GM19043 (cell line): ENCODE results near the gene TMEM119.
"Not testable (repeated sequence)": the region's sequence is repeated elsewhere in the genome, so short reads cannot be mapped to it uniquely, and the experiment has no call there.

Experiments
- ATAC-seq: cut with Tn5 transposase; IDR thresholded peaks from one replicate; pipeline ENCODE4 v1.9.1; 2021; ENCODE audit warnings: low read depth; ENCODE audit not compliant: unreplicated experiment

TMEM119 gene

DNA sequence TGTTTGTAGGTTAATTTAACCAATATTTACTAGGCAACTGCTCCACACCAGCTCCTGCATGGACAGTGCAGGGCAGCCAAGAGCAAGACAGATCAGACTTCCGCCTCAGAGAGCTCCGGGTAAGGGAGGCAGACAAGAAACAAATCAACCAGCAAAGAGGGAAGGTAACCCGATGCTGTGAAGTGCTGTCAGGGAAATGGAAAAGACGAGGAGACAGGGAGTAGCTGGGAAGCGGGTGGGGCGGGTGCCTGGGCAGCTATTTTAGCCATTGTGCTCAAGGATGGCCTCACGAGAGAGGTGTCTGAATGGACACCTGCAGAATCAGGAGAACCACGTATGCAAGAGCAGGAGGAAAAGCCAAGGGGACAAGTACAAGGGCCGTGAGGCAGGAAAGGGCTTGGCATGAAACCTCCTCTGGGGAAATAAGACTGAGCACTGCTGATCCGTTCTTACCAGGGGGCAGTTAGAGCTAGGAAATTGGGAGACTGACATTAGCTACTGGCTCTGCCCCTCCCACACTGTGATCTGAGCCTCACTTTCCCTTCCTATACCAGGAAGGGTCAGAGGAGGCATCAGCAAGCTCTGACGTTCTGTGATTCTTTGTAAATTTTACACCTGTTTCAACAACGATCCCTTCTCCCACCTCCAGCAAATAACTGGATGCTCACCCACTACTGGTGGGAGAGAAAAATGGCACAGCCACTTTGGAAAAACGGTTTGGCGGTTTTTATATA, 6.5 kb upstream of the TMEM119 start:
- no peak for ATAC-seq

DNA sequence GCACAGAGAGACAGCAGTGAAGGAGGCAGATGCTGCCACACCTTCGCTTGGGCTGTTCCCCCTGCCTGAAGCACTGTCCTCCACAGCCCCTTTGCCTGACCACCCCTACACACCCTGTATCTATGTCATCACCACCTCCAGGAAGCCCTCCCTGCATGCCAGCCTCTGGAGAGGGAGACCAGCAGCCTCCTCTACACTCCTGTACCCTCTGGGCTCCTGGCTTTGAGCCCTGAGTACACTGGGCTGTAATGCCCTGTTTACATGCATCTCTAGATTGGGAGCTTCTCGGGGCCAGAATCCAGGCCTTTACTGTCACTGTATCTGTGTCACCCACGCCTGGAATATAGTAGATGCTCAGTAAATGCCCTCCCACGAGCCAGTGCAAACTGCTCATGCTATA, 5.9 kb upstream of the TMEM119 start:
- ATAC-seq, result no peak

DNA sequence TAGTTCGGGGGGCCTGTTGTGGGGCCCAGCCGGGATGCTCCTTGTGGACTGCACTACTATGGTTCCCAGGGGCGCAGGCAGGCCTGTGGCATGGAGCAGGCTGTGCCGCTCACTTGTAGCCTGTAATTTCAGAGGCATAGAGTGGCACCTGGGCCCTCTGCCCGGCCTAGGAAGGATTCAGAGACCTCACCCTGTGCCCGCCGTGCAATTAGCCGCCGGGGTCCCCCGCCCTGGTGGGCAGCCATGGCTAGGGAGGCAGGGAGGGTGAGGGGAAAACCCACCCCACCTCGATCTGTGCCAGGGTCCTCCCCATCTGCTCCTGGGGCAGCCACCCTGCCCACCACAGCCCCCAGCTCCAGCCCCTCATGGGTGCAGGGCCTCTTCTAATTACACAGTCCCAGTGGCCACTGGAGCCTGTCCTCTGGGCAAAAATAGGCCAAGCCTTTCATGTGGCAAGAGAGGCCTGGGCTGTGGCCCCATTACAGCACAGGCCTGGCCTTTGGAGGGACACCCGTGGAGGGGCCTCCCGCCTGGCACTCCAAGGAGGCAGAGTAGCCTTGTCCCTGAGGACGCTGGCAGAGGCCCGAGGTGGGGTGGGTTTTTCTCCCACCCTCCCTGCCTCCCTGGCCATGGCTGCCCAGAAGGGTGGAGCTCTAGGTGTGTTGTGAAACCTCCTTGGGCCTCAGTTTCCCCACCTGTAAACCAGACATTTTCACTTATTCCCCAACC, 5.3 kb upstream of the TMEM119 start:
- no peak for ATAC-seq

DNA sequence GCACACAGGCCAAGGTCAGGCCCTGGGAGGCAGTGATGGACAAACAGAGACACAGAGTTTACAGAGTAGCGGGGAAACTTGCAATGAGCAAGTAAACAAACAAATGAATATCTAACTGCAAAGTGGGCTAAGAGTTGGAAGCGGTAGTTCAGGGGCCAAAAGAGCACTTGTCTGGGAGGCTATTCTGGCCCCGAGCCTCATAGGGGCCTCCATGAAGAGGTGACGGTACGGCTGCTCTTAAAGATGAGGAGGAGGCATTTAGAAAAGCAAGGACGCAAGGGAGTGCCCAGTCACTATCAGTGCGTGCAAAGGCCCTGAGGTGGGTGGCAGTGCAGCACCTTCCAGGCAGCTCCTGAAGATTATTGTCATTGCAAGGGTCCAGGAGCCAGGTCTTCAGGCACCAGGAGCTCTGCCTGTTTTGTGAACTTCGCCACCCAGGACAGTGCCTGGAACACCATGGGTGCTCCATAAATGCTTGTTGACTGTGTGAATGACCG, 4.4 kb upstream of the TMEM119 start:
- ATAC-seq, result no peak

DNA sequence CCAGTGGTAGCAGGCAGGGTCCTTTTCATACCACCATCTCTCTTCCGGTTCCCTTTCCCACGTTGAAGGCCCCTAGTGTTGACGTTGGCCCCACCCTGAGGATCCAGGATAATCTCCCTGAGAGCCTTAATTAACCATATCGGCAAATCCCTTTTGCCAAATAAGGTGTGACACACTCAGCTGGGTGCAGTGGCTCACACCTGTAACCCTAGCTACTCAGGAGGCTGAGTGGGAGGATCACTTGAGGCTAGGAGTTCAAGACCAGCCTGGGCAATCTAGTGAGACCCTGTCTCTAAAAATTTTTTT, 2.8 kb upstream of the TMEM119 start:
- ATAC-seq, result no peak

DNA sequence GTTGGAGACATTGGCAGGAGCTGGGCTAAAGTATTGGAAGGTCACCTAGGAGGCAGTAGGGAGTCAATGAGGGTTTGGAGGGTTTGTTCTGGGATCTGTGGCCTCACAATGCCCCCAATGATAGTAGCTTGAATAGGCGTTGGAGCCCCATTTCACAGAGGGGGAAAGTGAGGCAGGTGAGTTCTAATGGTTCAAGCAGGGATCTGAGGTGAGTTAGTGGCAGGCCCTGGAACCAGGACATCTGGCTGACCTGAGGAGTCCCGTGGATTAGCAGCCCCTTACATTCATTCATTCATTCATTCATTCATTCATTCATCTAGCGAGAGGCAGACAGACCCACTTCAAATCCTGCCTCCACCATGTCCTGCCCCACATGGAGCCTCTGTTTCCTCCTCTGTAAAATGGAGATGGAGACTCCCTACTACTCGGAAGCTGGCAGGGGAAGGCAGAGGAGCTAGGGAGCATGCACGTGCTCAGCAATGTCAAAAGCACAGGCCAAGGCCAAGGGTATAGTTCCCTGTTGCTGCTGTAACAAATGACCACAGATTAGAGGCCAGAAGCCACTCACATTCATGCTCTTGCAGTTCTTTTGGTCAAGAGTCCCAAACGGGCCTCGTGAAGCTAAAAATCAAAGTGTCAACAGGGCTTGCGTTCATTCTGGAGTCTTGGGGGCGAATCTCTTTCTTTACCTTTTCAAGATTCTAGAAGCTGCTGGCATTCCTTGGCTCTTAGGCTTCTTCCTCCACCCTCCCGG, 2.2 kb upstream of the TMEM119 start:
- ATAC-seq, result no peak

DNA sequence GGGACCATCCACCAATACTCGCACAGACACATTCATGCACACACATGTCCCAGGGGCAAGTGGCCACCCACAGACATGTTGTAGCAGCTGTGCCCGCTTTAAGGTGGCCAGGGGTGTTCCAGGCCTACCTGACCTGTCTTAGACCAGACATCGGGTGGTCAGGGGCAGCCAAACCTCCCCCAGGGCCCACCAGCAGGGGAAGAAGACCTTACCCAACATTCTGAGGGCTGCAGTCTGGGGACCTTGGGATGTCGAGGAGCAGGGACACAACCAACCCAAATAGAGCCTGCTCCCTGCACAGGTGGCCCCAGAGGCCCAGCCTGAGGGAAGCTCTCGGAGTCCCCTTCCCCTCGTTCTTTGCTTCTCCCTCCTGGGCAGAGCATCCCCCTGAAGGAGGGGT, 1.7 kb upstream of the TMEM119 start:
- ATAC-seq, result no peak

DNA sequence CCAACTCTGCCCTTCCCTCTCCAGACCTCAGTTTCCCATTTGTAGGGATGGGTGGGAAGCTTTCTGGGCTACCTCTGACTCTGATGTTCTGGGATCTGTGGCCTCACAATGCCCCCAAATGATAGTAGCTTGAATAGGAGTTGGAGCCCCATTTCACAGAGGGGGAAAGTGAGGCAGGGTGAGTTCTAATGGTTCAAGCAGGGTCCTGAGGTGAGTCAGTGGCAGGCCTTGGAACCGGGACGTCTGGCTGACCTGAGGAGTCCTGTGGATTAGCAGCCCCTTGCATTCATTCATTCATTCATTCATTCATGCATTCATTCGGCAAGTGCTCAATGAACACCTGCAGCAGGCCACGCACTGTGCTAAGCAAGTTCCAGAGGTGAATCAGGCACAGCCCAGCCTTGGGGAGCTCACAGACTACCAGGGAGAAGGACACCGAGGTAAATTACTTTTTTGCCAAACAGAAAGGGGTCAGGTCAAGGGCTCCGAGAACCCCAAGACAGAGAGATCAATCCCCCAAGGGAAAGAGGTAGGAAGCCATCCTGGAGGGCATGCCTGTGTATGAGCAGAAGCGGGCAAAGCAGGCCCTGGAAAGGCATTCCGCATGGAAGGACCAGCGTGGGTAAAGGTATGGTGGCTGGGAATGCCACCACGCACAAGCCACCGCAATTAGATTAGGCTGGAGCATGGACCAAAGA, 818 bp upstream of the TMEM119 start:
- ATAC-seq, result no peak

DNA sequence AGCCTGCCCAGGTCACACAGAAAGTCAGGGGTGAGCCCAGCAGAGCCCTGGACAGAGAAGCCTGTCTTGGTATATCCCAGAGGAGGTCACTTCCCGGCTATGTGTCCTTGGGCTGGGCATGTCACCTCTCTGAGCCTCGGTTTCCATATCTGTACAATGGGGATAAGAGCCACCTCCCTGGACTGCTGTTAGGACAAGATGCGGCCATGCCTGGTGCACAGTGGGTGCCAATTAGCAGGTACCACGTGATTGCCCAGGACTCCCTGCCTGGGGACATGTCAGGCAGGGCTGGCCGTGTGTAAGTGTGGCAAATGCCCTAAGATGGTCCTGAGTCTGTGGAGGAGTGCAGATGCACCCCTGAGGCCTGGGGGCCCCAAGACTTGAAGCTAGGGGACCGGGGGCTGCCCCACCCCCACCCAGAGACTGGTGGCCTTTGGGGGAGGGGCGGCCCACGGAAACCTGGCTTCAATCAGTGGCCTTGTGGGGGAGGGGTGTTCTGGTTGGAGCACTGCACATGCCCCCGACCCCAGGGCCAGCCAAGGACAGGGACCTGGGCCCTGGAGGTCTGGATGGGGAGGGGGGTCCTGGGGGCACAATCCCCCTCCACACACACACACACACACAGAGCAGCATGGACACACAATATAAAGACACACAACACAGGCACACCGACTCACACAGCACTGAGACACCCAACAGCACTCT, 878 bp downstream of the TMEM119 start:
- ATAC-seq, result no peak

DNA sequence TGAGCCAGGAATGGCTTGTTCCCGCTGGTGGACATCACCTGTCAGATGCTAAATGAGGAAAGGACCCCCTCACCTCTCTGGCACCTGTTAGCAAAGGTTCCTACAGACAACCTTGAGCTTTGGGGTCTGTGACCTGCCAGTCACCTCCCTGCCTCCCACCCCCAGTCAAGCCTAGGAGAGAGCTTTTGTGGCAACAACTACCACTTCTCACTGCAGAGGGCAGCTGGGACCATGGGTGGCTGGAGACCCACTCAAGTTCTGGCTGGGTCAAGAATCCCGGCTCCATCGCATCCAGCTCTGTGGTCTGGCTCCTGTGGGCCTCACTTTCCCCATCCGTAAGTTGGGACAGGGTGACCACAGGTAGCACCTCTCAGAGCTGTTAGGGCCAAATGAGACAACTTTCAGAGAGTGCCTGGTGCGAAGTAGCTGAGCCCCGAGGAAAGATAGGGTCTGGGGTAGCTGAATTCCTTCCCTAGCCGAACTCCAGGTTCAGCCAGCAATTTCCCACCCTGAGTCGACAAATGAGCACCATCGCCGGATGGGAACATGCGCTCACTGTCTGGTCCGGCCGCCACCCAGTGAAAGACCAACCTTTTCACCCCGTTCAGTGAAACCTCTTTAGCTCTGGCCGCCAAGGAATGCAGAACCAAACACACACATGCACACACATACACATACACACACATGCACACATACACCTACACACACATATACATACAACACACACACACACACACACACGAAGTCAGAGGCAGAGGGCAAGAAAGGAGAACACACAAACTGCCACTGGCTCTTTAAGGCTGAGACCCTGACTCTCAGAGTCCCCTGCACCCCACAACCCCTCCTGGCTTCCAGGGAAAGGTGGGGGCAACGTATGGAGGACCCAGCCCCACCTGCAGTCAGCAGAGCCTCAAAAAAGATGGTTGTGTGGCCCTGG, 1.9 kb downstream of the TMEM119 start:
- ATAC-seq, result no peak

DNA sequence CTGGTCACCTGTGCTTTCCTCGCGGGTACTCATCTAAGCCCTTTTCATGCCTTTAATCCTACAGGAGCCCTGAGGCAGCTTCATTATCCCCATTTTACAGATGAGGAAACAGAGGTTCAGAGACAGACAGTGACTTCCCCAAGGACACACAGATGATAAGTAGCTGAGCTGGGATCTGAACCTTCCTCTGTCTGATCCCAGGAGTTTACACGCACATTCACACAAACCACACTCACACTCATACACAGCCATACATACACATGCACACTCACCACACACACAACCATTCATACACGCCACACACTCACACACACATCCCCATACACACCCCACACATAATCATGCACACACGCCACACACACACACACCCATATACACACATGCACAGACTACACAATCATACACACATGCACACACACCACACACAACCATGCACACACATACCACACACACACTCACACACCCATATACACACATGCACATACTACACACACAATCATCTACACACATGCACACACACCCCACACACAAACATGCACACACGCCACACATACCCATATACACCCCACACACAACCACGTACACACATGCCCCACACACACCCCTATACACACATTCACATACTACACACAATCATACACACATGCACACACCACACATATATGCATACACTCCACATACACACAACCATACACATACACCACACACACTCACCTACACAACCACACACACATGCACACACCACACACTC, 2.7 kb downstream of the TMEM119 start:
- no peak for ATAC-seq

DNA sequence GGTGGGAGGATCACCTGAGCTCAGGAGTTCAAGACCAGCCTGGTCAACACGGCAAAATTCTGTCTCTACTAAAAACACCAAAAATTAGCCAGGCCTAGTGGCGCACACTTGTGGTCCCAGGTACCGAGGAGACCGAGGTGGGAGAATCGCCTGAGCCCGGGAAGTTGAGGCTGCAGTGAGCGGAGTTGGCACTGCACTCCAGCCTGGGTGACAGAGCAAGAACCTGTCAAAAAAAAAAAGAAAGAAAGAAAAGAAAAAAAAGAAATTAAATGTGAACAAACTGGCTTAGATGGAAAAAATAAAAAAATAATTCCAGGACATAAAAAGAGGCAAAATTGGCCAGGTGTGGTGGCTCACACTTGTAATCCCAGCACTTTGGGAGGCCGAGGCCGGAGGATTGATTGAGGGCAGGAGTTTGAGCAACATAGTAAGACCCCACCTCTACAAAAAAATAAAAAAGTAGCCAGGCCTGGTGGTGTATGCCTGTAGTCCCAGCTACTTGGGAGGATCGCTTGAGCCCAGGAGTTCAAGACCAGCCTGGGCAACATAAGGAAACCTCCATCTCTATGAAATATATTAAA, 3.5 kb downstream of the TMEM119 start:
- no peak for ATAC-seq

DNA sequence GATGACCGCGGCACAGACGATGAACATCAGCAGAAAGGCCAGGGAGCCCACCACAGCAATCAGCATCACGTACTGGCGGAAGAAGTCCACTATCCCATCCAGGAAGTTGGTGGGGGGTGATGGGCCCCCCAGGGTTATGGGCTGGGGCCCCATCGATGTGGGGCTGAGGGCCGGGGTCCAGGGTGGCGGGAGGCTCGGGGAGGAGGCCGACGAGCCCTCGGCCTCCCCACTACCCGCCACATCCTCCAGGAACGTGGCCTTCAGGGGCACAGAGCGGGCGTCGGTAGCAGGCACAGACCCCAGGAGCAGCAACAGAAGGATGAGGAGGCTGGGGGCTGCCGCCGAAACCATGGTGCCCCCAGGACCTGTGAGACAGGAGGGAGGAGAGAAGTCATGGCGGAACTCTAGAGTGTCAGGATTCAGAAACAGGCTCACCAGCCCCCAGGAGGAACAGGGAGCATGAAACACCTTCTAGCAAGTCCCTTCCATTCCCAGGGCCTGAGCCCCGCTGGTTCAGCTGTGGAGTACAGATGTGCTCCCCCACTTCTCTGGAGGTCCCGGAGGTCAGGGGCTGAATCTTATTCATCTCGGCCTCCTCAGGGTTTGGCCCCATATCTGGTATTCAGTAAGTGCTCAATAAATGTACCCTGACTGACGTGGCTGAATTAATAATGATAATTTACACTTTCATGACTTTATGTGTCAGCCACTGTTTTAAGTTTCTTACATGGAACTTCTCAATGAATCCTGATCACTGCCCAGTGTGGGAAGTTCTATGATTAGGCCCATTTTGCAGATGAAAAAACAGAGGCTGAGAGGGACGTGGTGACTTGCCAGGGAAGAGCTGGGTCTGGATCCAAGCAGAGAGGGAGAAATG, 5.6 kb downstream of the TMEM119 start:
- no peak for ATAC-seq

DNA sequence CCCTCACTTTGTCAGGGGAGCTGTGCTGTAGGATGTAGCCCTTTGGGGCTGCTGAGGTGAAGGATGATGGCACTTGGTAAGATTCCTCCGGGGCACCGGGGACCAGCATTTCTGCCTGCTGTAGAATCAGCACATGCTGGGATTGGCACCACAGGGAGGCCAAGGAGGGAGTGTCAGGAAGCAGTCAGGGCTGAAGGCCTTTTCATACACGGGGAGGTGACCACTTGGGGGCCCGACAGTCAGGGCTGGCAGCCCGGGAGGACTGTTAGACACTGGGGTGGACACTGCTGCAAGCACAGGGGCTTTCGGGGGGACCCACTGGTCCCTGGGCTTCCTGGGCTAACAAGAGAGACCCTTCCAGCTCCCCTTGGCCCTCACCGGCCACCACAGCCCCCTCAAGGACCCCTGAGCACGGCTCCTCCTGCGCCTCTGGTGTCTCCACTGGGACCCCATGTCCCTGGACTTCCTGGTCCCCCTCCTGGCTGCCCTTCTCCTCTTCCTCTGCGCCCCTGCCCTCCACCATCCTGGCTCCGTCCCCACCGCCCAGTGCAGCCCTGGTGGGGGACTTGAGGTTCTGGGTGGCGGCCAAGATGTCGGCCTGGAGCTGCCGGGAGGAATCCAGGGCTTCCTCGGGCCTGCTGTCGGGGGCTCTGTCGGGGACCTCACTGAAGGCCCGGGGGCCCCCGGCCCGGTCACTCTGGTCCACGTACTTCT, 6.5 kb downstream of the TMEM119 start:
- no peak for ATAC-seq

DNA sequence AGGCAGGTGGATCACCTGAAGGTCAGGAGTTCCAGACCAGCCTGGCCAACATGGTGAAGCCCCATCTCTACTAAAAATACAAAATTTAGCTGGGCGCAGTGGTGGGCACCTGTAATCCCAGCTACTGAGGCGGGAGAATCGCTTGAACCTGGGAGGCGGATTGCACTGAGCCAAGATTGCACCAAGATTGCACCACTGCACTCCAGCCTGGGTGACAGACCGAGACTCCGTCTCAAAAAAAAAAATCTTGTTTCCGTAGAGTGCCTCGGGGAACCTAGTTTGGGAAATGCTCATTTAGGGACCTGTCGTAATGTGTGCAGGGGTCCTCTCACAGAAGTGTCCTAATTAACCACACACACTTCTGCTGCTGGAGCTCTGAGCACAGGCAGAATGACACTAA, 7.4 kb downstream of the TMEM119 start:
- ATAC-seq, result not testable (repeated sequence)

DNA sequence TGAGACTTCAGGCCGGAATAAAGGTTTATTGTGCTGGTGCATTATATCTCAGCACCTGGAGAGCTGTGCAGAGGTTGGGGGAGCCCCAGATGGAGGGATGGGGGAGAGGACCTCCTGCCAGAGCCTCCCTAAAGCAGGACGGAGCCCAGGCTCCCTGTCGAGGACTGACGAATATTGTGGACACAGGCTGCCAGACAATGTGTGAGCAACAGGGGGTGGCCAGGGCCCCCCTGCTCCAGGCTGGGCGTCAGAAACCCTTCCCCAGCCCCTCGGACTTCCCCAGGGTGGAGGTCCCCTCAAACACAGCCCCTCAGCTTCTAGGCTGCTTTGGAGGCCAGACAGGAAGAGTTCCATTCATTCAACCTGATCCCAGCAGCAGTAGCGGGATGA, 8.0 kb downstream of the TMEM119 start:
- ATAC-seq, result no peak
